Uterus (tissue), 2 donors: Measurements from ENCODE around the gene TUSC2.

ENCODE experiments used
- POLR2A ChIP-seq, 2 donors: fragments of 450-650 bp; IDR thresholded peaks; one replicate each; pipeline ENCODE4 v1.6.1; 2016; ENCODE audit warnings: antibody characterized with exemption in 2 of 2, mild to moderate bottlenecking in 1 of 2, moderate library complexity in 1 of 2
- TF ChIP-seq, protein P1 (sequence below), 4 experiments: fragments of 200-600 bp in 2 of 4; fragments of 450-650 bp in 2 of 4; sonication (generic) in 2 of 4; IDR thresholded peaks; one replicate each; pipeline ENCODE4 v1.5.1; 2016 to 2019; ENCODE audit warnings: antibody characterized with exemption in 4 of 4, mild to moderate bottlenecking in 2 of 4, moderate library complexity in 1 of 4

DNA sequence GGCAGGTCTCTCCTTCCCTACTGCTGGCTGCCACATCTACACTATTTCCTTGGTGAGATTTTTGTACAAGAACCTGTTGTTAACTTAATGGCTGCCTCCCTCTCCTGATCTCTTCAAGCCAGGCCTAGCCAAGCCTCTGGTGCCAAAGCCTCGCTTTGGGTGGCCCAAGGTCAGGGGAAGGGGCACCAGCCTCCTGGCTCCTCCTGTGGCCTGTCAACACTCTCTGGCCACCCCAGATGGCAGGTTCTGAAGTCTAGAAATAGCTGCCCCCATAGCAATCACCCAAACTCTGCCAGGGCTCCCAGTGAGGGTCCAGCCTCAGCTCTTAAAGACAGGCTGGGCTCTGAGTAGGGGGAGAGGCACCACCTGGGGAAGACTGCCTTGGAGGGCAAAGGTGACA, 40.8 kb downstream of the TUSC2 start:
- TF ChIP-seq, protein P1, sequence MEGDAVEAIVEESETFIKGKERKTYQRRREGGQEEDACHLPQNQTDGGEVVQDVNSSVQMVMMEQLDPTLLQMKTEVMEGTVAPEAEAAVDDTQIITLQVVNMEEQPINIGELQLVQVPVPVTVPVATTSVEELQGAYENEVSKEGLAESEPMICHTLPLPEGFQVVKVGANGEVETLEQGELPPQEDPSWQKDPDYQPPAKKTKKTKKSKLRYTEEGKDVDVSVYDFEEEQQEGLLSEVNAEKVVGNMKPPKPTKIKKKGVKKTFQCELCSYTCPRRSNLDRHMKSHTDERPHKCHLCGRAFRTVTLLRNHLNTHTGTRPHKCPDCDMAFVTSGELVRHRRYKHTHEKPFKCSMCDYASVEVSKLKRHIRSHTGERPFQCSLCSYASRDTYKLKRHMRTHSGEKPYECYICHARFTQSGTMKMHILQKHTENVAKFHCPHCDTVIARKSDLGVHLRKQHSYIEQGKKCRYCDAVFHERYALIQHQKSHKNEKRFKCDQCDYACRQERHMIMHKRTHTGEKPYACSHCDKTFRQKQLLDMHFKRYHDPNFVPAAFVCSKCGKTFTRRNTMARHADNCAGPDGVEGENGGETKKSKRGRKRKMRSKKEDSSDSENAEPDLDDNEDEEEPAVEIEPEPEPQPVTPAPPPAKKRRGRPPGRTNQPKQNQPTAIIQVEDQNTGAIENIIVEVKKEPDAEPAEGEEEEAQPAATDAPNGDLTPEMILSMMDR (IDR thresholded peaks at IDR 0.05), result no peak
- no peak for TF ChIP-seq POLR2A (IDR thresholded peaks at IDR 0.05)
